ENCODE measurements around the gene CERS6.
"Not testable (repeated sequence)": the region's sequence is repeated elsewhere in the genome, so short reads cannot be mapped to it uniquely, and the experiment has no call there.

Gene CERS6

GRCh38 chr2:168455645-168456520 is at the start of gene CERS6:
Gene CERS6 (plus strand): TSS chr2:168456272. CDS start chr2:168456449, 177 bp downstream.
- TF ChIP-seq MAX (IDR thresholded peaks at IDR 0.05; ENCODE audit: low read depth, low read length) (peak; percentile 92), MYC (IDR thresholded peaks at IDR 0.05; ENCODE audit: low read depth, low read length) (peak; percentile 94), CTCF (IDR thresholded peaks at IDR 0.05; ENCODE audit: low read depth, low read length) (no peak), POLR2A (IDR thresholded peaks at IDR 0.05; ENCODE audit: extremely low read depth, insufficient read length) (peak; percentile 82)
- DNase-seq (ENCODE audit: low read depth), result peak; percentile 97
- peak within 1 kb of the TSS; percentile 94 for H3K4me3 ChIP-seq (ENCODE audit: low read depth, low read length)

- not testable (repeated sequence) for H3K4me3 ChIP-seq (ENCODE audit: low read depth, low read length); DNase-seq (ENCODE audit: low read depth)
Measured at GRCh38 chr2:168412301-168412700, 43.8 kb upstream of the CERS6 start.

GRCh38 chr2:168413101-168413500 is 43.0 kb upstream of the CERS6 start:
- not testable (repeated sequence) for DNase-seq (ENCODE audit: low read depth)

GRCh38 chr2:168416555-168416954 is 39.5 kb upstream of the CERS6 start:
- DNase-seq (ENCODE audit: low read depth), result no peak
- no peak for TF ChIP-seq MYC (IDR thresholded peaks at IDR 0.05; ENCODE audit: low read depth, low read length)
- no peak for TF ChIP-seq MAX (IDR thresholded peaks at IDR 0.05; ENCODE audit: low read depth, low read length)
- no peak for TF ChIP-seq CTCF (IDR thresholded peaks at IDR 0.05; ENCODE audit: low read depth, low read length)
- TF ChIP-seq POLR2A (IDR thresholded peaks at IDR 0.05; ENCODE audit: extremely low read depth, insufficient read length), result no peak
- H3K4me3 ChIP-seq (ENCODE audit: low read depth, low read length), result no peak overlapping the region

More at GRCh38 chr2:168413101-168413500, 43.0 kb upstream of the CERS6 start:
- H3K4me3 ChIP-seq (ENCODE audit: low read depth, low read length), result not testable (repeated sequence)

GRCh38 chr2:168422584-168422983 is 33.5 kb upstream of the CERS6 start:
- no peak for DNase-seq (ENCODE audit: low read depth)
- no peak overlapping the region for H3K4me3 ChIP-seq (ENCODE audit: low read depth, low read length)
- TF ChIP-seq MYC (IDR thresholded peaks at IDR 0.05; ENCODE audit: low read depth, low read length) (no peak), POLR2A (IDR thresholded peaks at IDR 0.05; ENCODE audit: extremely low read depth, insufficient read length) (no peak), CTCF (IDR thresholded peaks at IDR 0.05; ENCODE audit: low read depth, low read length) (no peak), MAX (IDR thresholded peaks at IDR 0.05; ENCODE audit: low read depth, low read length) (no peak)

GRCh38 chr2:168424112-168424951 is 31.7 kb upstream of the CERS6 start:
- TF ChIP-seq POLR2A (IDR thresholded peaks at IDR 0.05; ENCODE audit: extremely low read depth, insufficient read length), result no peak
- no peak for TF ChIP-seq CTCF (IDR thresholded peaks at IDR 0.05; ENCODE audit: low read depth, low read length)
- TF ChIP-seq MYC (IDR thresholded peaks at IDR 0.05; ENCODE audit: low read depth, low read length), result no peak
- no peak for TF ChIP-seq MAX (IDR thresholded peaks at IDR 0.05; ENCODE audit: low read depth, low read length)
- DNase-seq (ENCODE audit: low read depth), result no peak
- H3K4me3 ChIP-seq (ENCODE audit: low read depth, low read length), result no peak overlapping the region
